ACC112 (cell line): ENCODE data around the gene AGBL1.

Source experiments
- H2AFZ ChIP-seq: fragments of 200-600 bp; sonication (generic); one replicate; pipeline ENCODE4 v1.6.0; 2017; ENCODE audit warnings: antibody characterized with exemption, low read length; ENCODE audit not compliant: unreplicated experiment
- H3K27ac ChIP-seq: fragments of 200-600 bp; sonication (generic); 2 replicates; pipeline ENCODE4 v1.5.1; 2014; ENCODE audit warnings: low read depth, mild to moderate bottlenecking, antibody characterized with exemption, low read length, moderate library complexity
- H3K27me3 ChIP-seq: fragments of 200-600 bp; sonication (generic); 2 replicates; pipeline ENCODE4 v1.6.1; 2014; ENCODE audit warnings: mild to moderate bottlenecking, antibody characterized with exemption, low read length, moderate library complexity, mixed read lengths; ENCODE audit not compliant: insufficient read depth
- H3K36me3 ChIP-seq: fragments of 200-600 bp; sonication (generic); 2 replicates; pipeline ENCODE4 v1.6.1; 2016; ENCODE audit warnings: mild to moderate bottlenecking, antibody characterized with exemption, low read length, moderate library complexity, mixed read lengths; ENCODE audit not compliant: insufficient read depth
- H3K4me1 ChIP-seq: fragments of 200-600 bp; sonication (generic); one replicate; pipeline ENCODE4 v1.6.1; 2016; ENCODE audit warnings: low read length, mixed read lengths; ENCODE audit not compliant: insufficient read depth, unreplicated experiment, control insufficient read depth
- H3K4me3 ChIP-seq: fragments of 200-600 bp; sonication (generic); 2 replicates; pipeline ENCODE4 v1.5.1; 2014; ENCODE audit warnings: mild to moderate bottlenecking, low read depth, low read length
- H3K79me2 ChIP-seq: fragments of 200-600 bp; sonication (generic); one replicate; pipeline ENCODE4 v1.6.0; 2016; ENCODE audit warnings: low read length; ENCODE audit not compliant: control insufficient read depth, unreplicated experiment, insufficient read depth

AGBL1 gene

GRCh38 chr15:86706813-86707212 is 627.1 kb downstream of the AGBL1 start:
- H3K36me3 ChIP-seq: no peaks in the 10 kb centered on the region
- no peaks in the 10 kb centered on the region for H3K4me1 ChIP-seq
- H2AFZ ChIP-seq: no peak overlapping the region
- no peaks in the 10 kb centered on the region for H3K79me2 ChIP-seq
- H3K27ac ChIP-seq: no peak overlapping the region
- no peak overlapping the region for H3K4me3 ChIP-seq
- H3K27me3 ChIP-seq: no peaks in the 10 kb centered on the region

GRCh38 chr15:86711476-86711875 is 631.8 kb downstream of the AGBL1 start:
- H3K4me1 ChIP-seq: no peaks in the 10 kb centered on the region
- H3K36me3 ChIP-seq: no peaks in the 10 kb centered on the region
- H3K79me2 ChIP-seq: no peaks in the 10 kb centered on the region
- no peaks in the 10 kb centered on the region for H3K27me3 ChIP-seq
- H3K4me3 ChIP-seq: no peak overlapping the region
- no peak overlapping the region for H2AFZ ChIP-seq
- H3K27ac ChIP-seq: no peak overlapping the region

- no peaks in the 10 kb centered on the region for H3K36me3 ChIP-seq
- no peak overlapping the region for H2AFZ ChIP-seq
- no peaks in the 10 kb centered on the region for H3K4me1 ChIP-seq
- no peaks in the 10 kb centered on the region for H3K27me3 ChIP-seq
- H3K79me2 ChIP-seq: no peaks in the 10 kb centered on the region
- H3K27ac ChIP-seq: no peak overlapping the region
- no peak overlapping the region for H3K4me3 ChIP-seq
Measured at GRCh38 chr15:86714241-86714640, 634.6 kb downstream of the AGBL1 start.

GRCh38 chr15:86725628-86726027 is 646.0 kb downstream of the AGBL1 start:
- H3K36me3 ChIP-seq: no peaks in the 10 kb centered on the region
- H2AFZ ChIP-seq: no peak overlapping the region
- H3K4me3 ChIP-seq: no peak overlapping the region
- no peaks in the 10 kb centered on the region for H3K79me2 ChIP-seq
- no peaks in the 10 kb centered on the region for H3K4me1 ChIP-seq
- no peaks in the 10 kb centered on the region for H3K27me3 ChIP-seq
- H3K27ac ChIP-seq: no peak overlapping the region

- Histone ChIP-seq H3K79me2 (no peaks in the 10 kb centered on the region), H2AFZ (no peak overlapping the region), H3K4me1 (no peaks in the 10 kb centered on the region), H3K36me3 (no peaks in the 10 kb centered on the region), H3K4me3 (no peak overlapping the region), H3K27ac (no peak overlapping the region), H3K27me3 (no peaks in the 10 kb centered on the region)
Measured at GRCh38 chr15:86735247-86736040, 655.8 kb downstream of the AGBL1 start.

GRCh38 chr15:86741917-86742316 is 662.2 kb downstream of the AGBL1 start:
- H3K36me3 ChIP-seq: no peaks in the 10 kb centered on the region
- H3K27me3 ChIP-seq: no peaks in the 10 kb centered on the region
- no peak overlapping the region for H3K27ac ChIP-seq
- no peaks in the 10 kb centered on the region for H3K79me2 ChIP-seq
- H3K4me3 ChIP-seq: no peak overlapping the region
- H2AFZ ChIP-seq: no peak overlapping the region
- no peaks in the 10 kb centered on the region for H3K4me1 ChIP-seq

- no peak overlapping the region for H3K4me3 ChIP-seq
- no peaks in the 10 kb centered on the region for H3K79me2 ChIP-seq
- no peaks in the 10 kb centered on the region for H3K4me1 ChIP-seq
- H3K27me3 ChIP-seq: no peaks in the 10 kb centered on the region
- no peaks in the 10 kb centered on the region for H3K36me3 ChIP-seq
- no peak overlapping the region for H3K27ac ChIP-seq
- H2AFZ ChIP-seq: no peak overlapping the region
Measured at GRCh38 chr15:86743283-86743903, 663.7 kb downstream of the AGBL1 start.

- Histone ChIP-seq H3K4me3 (no peak overlapping the region), H3K79me2 (no peaks in the 10 kb centered on the region), H3K27ac (no peak overlapping the region), H3K4me1 (no peaks in the 10 kb centered on the region), H3K36me3 (no peaks in the 10 kb centered on the region), H2AFZ (no peak overlapping the region), H3K27me3 (no peaks in the 10 kb centered on the region)
Measured at GRCh38 chr15:86744198-86744780, 664.6 kb downstream of the AGBL1 start.

GRCh38 chr15:86751116-86751515 is 671.4 kb downstream of the AGBL1 start:
- Histone ChIP-seq H3K27me3 (no peaks in the 10 kb centered on the region), H2AFZ (no peak overlapping the region), H3K4me1 (no peaks in the 10 kb centered on the region), H3K4me3 (no peak overlapping the region), H3K36me3 (no peaks in the 10 kb centered on the region), H3K79me2 (no peaks in the 10 kb centered on the region), H3K27ac (no peak overlapping the region)

GRCh38 chr15:86754846-86755245 is 675.2 kb downstream of the AGBL1 start:
- Histone ChIP-seq H3K27me3 (no peaks in the 10 kb centered on the region), H3K79me2 (no peaks in the 10 kb centered on the region), H3K36me3 (no peaks in the 10 kb centered on the region), H3K27ac (no peak overlapping the region), H2AFZ (no peak overlapping the region), H3K4me3 (no peak overlapping the region), H3K4me1 (no peaks in the 10 kb centered on the region)

- Histone ChIP-seq H3K4me3 (no peak overlapping the region), H3K27ac (no peak overlapping the region), H3K36me3 (no peaks in the 10 kb centered on the region), H3K4me1 (no peaks in the 10 kb centered on the region), H3K79me2 (no peaks in the 10 kb centered on the region), H2AFZ (no peak overlapping the region), H3K27me3 (no peaks in the 10 kb centered on the region)
Measured at GRCh38 chr15:86756688-86757087, 677.0 kb downstream of the AGBL1 start.
